Astrocyte of the hippocampus (primary cell): ENCODE measurements around the gene RELA.
"Not testable (repeated sequence)": the region's sequence is repeated elsewhere in the genome, so short reads cannot be mapped to it uniquely, and the experiment has no call there.

Experiments
- DNase-seq: peaks from one replicate; pipeline ENCODE4 v3.0.0; 2011; ENCODE audit warnings: low read depth, low spot score

Gene RELA

GRCh38 chr11:65649656-65650546 lies 12.8 kb downstream of the RELA start:
- no peak for DNase-seq

- peak; percentile 39 for DNase-seq
Observed at GRCh38 chr11:65648997-65649493, 13.7 kb downstream of the RELA start.

GRCh38 chr11:65646958-65647701 lies 15.6 kb downstream of the RELA start:
- peak; percentile 74 for DNase-seq

- no peak for DNase-seq
Observed at GRCh38 chr11:65646288-65646957, 16.3 kb downstream of the RELA start.

- peak; percentile 74 for DNase-seq
Observed at GRCh38 chr11:65645710-65646109, 17.0 kb downstream of the RELA start.

GRCh38 chr11:65644837-65645236 lies 17.9 kb downstream of the RELA start:
- DNase-seq = no peak

GRCh38 chr11:65643971-65644370 lies 18.7 kb downstream of the RELA start:
- no peak for DNase-seq

GRCh38 chr11:65642014-65642671 lies 20.6 kb downstream of the RELA start:
- DNase-seq = no peak

GRCh38 chr11:65641297-65642013 lies 21.3 kb downstream of the RELA start:
- no peak for DNase-seq

- no peak for DNase-seq
Observed at GRCh38 chr11:65640483-65641296, 22.0 kb downstream of the RELA start.

- no peak for DNase-seq
Observed at GRCh38 chr11:65639623-65640482, 22.9 kb downstream of the RELA start.

GRCh38 chr11:65639228-65639597 lies 23.5 kb downstream of the RELA start:
- DNase-seq = not testable (repeated sequence)

- DNase-seq = peak; percentile 95
Observed at GRCh38 chr11:65637794-65638419, 24.8 kb downstream of the RELA start, which contains the start of gene SIPA1. TSS of gene SIPA1 (plus strand) at chr11:65638101. CDS start at chr11:65640922, 2,821 bp downstream.

GRCh38 chr11:65637032-65637557 lies 25.6 kb downstream of the RELA start:
- no peak for DNase-seq

- DNase-seq = no peak
Observed at GRCh38 chr11:65636108-65637031, 26.3 kb downstream of the RELA start.

GRCh38 chr11:65634905-65635731 lies 27.6 kb downstream of the RELA start:
- no peak for DNase-seq
